Cardiac fibroblast (primary cell): ENCODE data around the gene ARV1.
A peak's percentile ranks its signal among the peaks of the same experiment; 100 is the strongest.

Source experiments
- DNase-seq, 2 donors: peaks; one replicate each; pipeline versions ENCODE4 v3.0.0 to v3.0.0-alpha.2; 2010; ENCODE audit warnings: low read depth in 2 of 2
- H3K4me3 ChIP-seq, 2 donors: replicated peaks in 1 of 2; 1 replicate in 1 of 2; 2 replicates in 1 of 2; pipeline ENCODE4 v1.5.1; 2011; ENCODE audit warnings: low read depth in 2 of 2, low read length in 2 of 2, mild to moderate bottlenecking in 2 of 2, moderate library complexity in 1 of 2
- CTCF ChIP-seq: IDR thresholded peaks from one replicate; pipeline ENCODE4 v1.5.1; 2011; ENCODE audit warnings: low read depth, mild to moderate bottlenecking, low read length, inconsistent platforms

ARV1 gene

GRCh38 chr1:231032963-231033362 is 54.1 kb downstream of the ARV1 start:
- no peak for DNase-seq
- H3K4me3 ChIP-seq: no peak overlapping the region

GRCh38 chr1:231035799-231036198 is 56.9 kb downstream of the ARV1 start:
- no peak for DNase-seq
- no peak overlapping the region for H3K4me3 ChIP-seq
- no peak for TF ChIP-seq CTCF

More at GRCh38 chr1:231032963-231033362, 54.1 kb downstream of the ARV1 start:
- no peak for TF ChIP-seq CTCF

- no peak overlapping the region for H3K4me3 ChIP-seq
- peak in 1 of 2 donors; percentile 32 for DNase-seq
- TF ChIP-seq CTCF: no peak
Observed at GRCh38 chr1:231036416-231036815, 57.5 kb downstream of the ARV1 start.

- TF ChIP-seq CTCF: no peak
- H3K4me3 ChIP-seq: no peak overlapping the region
- peak in 1 of 2 donors; percentile 26 for DNase-seq
Observed at GRCh38 chr1:231037585-231038517, 59.0 kb downstream of the ARV1 start.

- DNase-seq: peak; percentile 15 to 44
- H3K4me3 ChIP-seq: peak overlapping the region; percentile 56 to 61
- no peak for TF ChIP-seq CTCF
Observed at GRCh38 chr1:231039161-231040018, 60.5 kb downstream of the ARV1 start.

- DNase-seq: peak in 1 of 2 donors; percentile 54
- peak within 1 kb of the TSS; percentile 57 to 61 for H3K4me3 ChIP-seq
- no peak for TF ChIP-seq CTCF
Observed at GRCh38 chr1:231040019-231040799, 61.3 kb downstream of the ARV1 start, which contains the start of gene FAM89A. FAM89A (minus strand) TSS chr1:231040254; CDS start chr1:231040211, 43 bp downstream.
